GM21447 (cell line): Measurements from ENCODE around the gene PLSCR1.
"Not testable (repeated sequence)": the region's sequence is repeated elsewhere in the genome, so short reads cannot be mapped to it uniquely, and the experiment has no call there.

Experiments used
- ATAC-seq: cut with Tn5 transposase; IDR thresholded peaks from one replicate; pipeline ENCODE4 v1.9.1; 2021; ENCODE audit not compliant: unreplicated experiment

The PLSCR1 gene

GRCh38 chr3:146476094-146476740 lies 68.2 kb downstream of the PLSCR1 start:
- no peak for ATAC-seq

GRCh38 chr3:146474976-146475375 lies 69.4 kb downstream of the PLSCR1 start:
- not testable (repeated sequence) for ATAC-seq

GRCh38 chr3:146473726-146474125 lies 70.7 kb downstream of the PLSCR1 start:
- no peak for ATAC-seq

GRCh38 chr3:146472611-146473010 lies 71.8 kb downstream of the PLSCR1 start:
- no peak for ATAC-seq

GRCh38 chr3:146471012-146471411 lies 73.4 kb downstream of the PLSCR1 start:
- ATAC-seq = no peak

GRCh38 chr3:146470425-146470990 lies 73.9 kb downstream of the PLSCR1 start:
- ATAC-seq = no peak

- peak; percentile 96 for ATAC-seq
These were observed 75.0 kb downstream of the PLSCR1 start, which contains the start of gene PLSCR2 for GRCh38 chr3:146469150-146470017. Gene PLSCR2 (minus strand): TSS chr3:146469561. CDS start chr3:146459904, 9,657 bp downstream.

- no peak for ATAC-seq
These were observed 75.7 kb downstream of the PLSCR1 start for GRCh38 chr3:146468671-146469149.

GRCh38 chr3:146468234-146468633 lies 76.2 kb downstream of the PLSCR1 start:
- ATAC-seq = no peak

- no peak for ATAC-seq
These were observed 77.8 kb downstream of the PLSCR1 start for GRCh38 chr3:146466604-146467003.

- no peak for ATAC-seq
These were observed 78.5 kb downstream of the PLSCR1 start for GRCh38 chr3:146465693-146466465.
